Midbrain (tissue), 1 donor: ENCODE measurements around the gene PWWP2B.
"Not testable (repeated sequence)": the region's sequence is repeated elsewhere in the genome, so short reads cannot be mapped to it uniquely, and the experiment has no call there.

Experiments
- DNase-seq: peaks from one replicate; lab custom pipeline; 2025; lab: John Stamatoyannopoulos, UW

PWWP2B gene

GRCh38 chr10:132397036-132397541, at the start of gene PWWP2B:
TSS of gene PWWP2B (plus strand) at chr10:132397200. CDS start at chr10:132397227, 27 bp downstream.
- peak; percentile 18 for DNase-seq

GRCh38 chr10:132347211-132347930, 49.6 kb upstream of the PWWP2B start:
- DNase-seq, result no peak

- no peak for DNase-seq
These were observed 49.1 kb upstream of the PWWP2B start for GRCh38 chr10:132347931-132348267.

- no peak for DNase-seq
These were observed 47.2 kb upstream of the PWWP2B start for GRCh38 chr10:132349766-132350165.

GRCh38 chr10:132350391-132350790, 46.6 kb upstream of the PWWP2B start:
- no peak for DNase-seq

- no peak for DNase-seq
These were observed 46.1 kb upstream of the PWWP2B start for GRCh38 chr10:132350946-132351345.

- no peak for DNase-seq
These were observed 45.4 kb upstream of the PWWP2B start for GRCh38 chr10:132351611-132352010.

- not testable (repeated sequence) for DNase-seq
These were observed 44.3 kb upstream of the PWWP2B start for GRCh38 chr10:132352462-132353308.

GRCh38 chr10:132353456-132354355, 43.3 kb upstream of the PWWP2B start:
- no peak for DNase-seq

- DNase-seq, result no peak
These were observed 42.5 kb upstream of the PWWP2B start for GRCh38 chr10:132354356-132355094.

- DNase-seq, result no peak
These were observed 41.7 kb upstream of the PWWP2B start for GRCh38 chr10:132355297-132355696.

GRCh38 chr10:132355754-132356153, 41.2 kb upstream of the PWWP2B start:
- no peak for DNase-seq

GRCh38 chr10:132356621-132357195, 40.3 kb upstream of the PWWP2B start:
- no peak for DNase-seq

GRCh38 chr10:132357286-132358058, 39.5 kb upstream of the PWWP2B start:
- DNase-seq, result no peak

GRCh38 chr10:132359305-132360040, 37.5 kb upstream of the PWWP2B start:
- DNase-seq, result no peak

- no peak for DNase-seq
These were observed 36.1 kb upstream of the PWWP2B start for GRCh38 chr10:132360766-132361447.

- DNase-seq, result no peak
These were observed 35.4 kb upstream of the PWWP2B start for GRCh38 chr10:132361581-132362101.

- DNase-seq, result no peak
These were observed 34.8 kb upstream of the PWWP2B start for GRCh38 chr10:132362151-132362611.
